Sigmoid colon (tissue), 4 donors: ENCODE measurements around the gene SNRPD1.

Experiments used
- EP300 ChIP-seq, 4 donors: sonication (generic); formaldehyde crosslinking; IDR thresholded peaks; one replicate each; pipeline ENCODE4 v1.6.1; 2017; ENCODE audit warnings: antibody characterized with exemption in 4 of 4
- TF ChIP-seq, protein P1 (sequence below), 4 experiments: fragments of 450-650 bp in 3 of 4; fragments of 200-600 bp in 1 of 4; IDR thresholded peaks; one replicate each; pipeline ENCODE4 v1.5.1; 2016 to 2019; ENCODE audit warnings: antibody characterized with exemption in 4 of 4, mild to moderate bottlenecking in 3 of 4, moderate library complexity in 2 of 4

DNA sequence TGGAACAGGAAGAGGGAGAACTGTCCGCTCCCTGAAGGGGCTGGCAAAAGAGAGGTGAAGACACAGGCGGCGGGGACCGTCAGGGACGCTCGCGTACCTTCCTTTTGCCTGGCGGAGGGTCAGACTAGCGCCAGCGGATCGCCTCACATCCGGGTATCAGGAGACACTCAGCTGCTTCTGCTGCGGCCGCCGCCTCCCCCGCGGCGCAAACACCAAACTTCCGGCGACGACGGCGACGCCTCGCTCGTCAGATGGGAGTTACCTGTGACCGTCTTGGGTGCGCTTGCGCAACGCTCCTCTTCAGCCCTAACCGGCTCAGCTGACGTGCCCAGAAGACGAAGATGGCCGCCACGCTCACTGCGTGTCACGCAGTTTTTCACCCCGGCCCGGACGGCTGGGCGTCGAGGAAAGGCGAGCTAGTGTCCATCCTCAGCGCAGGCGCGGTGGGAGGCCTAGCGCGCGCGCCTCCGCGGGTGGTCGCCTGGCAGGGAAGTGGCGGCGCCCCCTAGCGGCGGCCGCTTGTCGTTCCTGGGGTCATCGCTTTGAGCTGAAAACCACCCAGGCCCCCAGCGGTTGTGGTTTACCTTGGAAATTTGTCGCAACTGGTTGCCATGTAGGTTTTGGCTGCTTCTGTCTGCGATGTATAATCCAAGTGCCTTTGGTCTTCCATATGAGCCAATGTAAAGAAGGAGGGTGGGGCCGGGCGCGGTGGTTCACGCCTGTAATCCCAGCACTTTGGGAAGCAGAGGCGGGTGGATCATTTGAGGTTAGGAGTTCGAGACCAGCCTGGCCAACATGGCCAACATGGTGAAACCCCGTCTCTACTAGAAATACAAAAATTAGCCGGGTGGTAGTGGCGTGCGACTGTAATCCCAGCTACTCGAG, 11.3 kb upstream of the SNRPD1 start, which contains the start of gene ESCO1:
- TF ChIP-seq, protein P1, sequence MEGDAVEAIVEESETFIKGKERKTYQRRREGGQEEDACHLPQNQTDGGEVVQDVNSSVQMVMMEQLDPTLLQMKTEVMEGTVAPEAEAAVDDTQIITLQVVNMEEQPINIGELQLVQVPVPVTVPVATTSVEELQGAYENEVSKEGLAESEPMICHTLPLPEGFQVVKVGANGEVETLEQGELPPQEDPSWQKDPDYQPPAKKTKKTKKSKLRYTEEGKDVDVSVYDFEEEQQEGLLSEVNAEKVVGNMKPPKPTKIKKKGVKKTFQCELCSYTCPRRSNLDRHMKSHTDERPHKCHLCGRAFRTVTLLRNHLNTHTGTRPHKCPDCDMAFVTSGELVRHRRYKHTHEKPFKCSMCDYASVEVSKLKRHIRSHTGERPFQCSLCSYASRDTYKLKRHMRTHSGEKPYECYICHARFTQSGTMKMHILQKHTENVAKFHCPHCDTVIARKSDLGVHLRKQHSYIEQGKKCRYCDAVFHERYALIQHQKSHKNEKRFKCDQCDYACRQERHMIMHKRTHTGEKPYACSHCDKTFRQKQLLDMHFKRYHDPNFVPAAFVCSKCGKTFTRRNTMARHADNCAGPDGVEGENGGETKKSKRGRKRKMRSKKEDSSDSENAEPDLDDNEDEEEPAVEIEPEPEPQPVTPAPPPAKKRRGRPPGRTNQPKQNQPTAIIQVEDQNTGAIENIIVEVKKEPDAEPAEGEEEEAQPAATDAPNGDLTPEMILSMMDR (IDR thresholded peaks at IDR 0.05): peak; percentile 96 to 98 (median 97)
- peak in 2 of 4 donors; percentile 54 to 65 for TF ChIP-seq EP300 (IDR thresholded peaks at IDR 0.05)
